GM12892 (cell line): Measurements from ENCODE around the gene NBPF15. TPM values are rescaled to one million over a fixed set of nuclear protein-coding genes. Genes with fewer than 3 reads are reported as not detected.
A peak's percentile ranks its signal among the peaks of the same experiment; 100 is the strongest.
"Not testable (repeated sequence)": the region's sequence is repeated elsewhere in the genome, so short reads cannot be mapped to it uniquely, and the experiment has no call there.

ENCODE experiments used
- DNase-seq: peaks from one replicate; pipeline ENCODE4 v3.0.0; 2011; ENCODE audit not compliant: insufficient read length
- FAIRE-seq: peaks from 2 replicates; lab custom pipeline; 2011; peaks lifted over from hg19 to GRCh38; lab: Jason Lieb, UNC
- polyA plus RNA-seq: library from polyadenylated mRNA; unstranded; fragments of >200 nt; gene quantifications from one replicate; pipeline ENCODE4 v1.2.1, GENCODE V29; 2012; ENCODE audit warnings: missing spikeins, inconsistent platforms; ENCODE audit not compliant: missing spikeins

The NBPF15 gene
- 26.3 TPM for polyA plus RNA-seq

GRCh38 chr1:144461136-144461759 lies at the start of gene NBPF15:
Gene NBPF15, minus strand, starts transcription at chr1:144461669. Its CDS starts 21,666 bp downstream, at chr1:144440003.
- not testable (repeated sequence) for DNase-seq

GRCh38 chr1:144496429-144496828 lies 35.0 kb upstream of the NBPF15 start:
- DNase-seq, FAIRE-seq: not testable (repeated sequence)

More at GRCh38 chr1:144461136-144461759, at the start of gene NBPF15:
- peak; percentile 78 for FAIRE-seq

GRCh38 chr1:144494130-144494529 lies 32.7 kb upstream of the NBPF15 start:
- not testable (repeated sequence) for DNase-seq, FAIRE-seq

- not testable (repeated sequence) for DNase-seq, FAIRE-seq
Observed at GRCh38 chr1:144490394-144490793, 28.9 kb upstream of the NBPF15 start.

GRCh38 chr1:144487002-144487401 lies 25.5 kb upstream of the NBPF15 start:
- not testable (repeated sequence) for DNase-seq, FAIRE-seq

GRCh38 chr1:144485048-144485993 lies 23.9 kb upstream of the NBPF15 start:
- FAIRE-seq, DNase-seq: not testable (repeated sequence)

GRCh38 chr1:144473897-144474296 lies 12.4 kb upstream of the NBPF15 start:
- not testable (repeated sequence) for FAIRE-seq, DNase-seq

GRCh38 chr1:144471434-144471833 lies 10.0 kb upstream of the NBPF15 start:
- FAIRE-seq, DNase-seq: not testable (repeated sequence)

GRCh38 chr1:144461778-144462177 lies 309 bp upstream of the NBPF15 start:
- DNase-seq, FAIRE-seq: not testable (repeated sequence)

- not testable (repeated sequence) for FAIRE-seq, DNase-seq
Observed at GRCh38 chr1:144460686-144461085, 783 bp downstream of the NBPF15 start.

- not testable (repeated sequence) for DNase-seq, FAIRE-seq
Observed at GRCh38 chr1:144442402-144442801, 19.1 kb downstream of the NBPF15 start.

- FAIRE-seq, DNase-seq: not testable (repeated sequence)
Observed at GRCh38 chr1:144439737-144440136, 21.7 kb downstream of the NBPF15 start.

- not testable (repeated sequence) for FAIRE-seq, DNase-seq
Observed at GRCh38 chr1:144418891-144419694, 42.4 kb downstream of the NBPF15 start.

GRCh38 chr1:144413404-144414118 lies 47.9 kb downstream of the NBPF15 start:
- DNase-seq, FAIRE-seq: not testable (repeated sequence)
